Testis (tissue), 2 donors: Measurements from ENCODE around the gene MYO5B.

ENCODE experiments used
- CTCF ChIP-seq, 3 experiments: fragments of 450-650 bp in 2 of 3; fragments of 200-600 bp in 1 of 3; sonication (generic) in 1 of 3; IDR thresholded peaks; one replicate each; pipeline ENCODE4 v1.5.1; 2016 to 2019; ENCODE audit warnings: antibody characterized with exemption in 3 of 3, mild to moderate bottlenecking in 2 of 3, moderate library complexity in 1 of 3
- POLR2A ChIP-seq: fragments of 450-650 bp; IDR thresholded peaks from one replicate; pipeline ENCODE4 v1.6.1; 2017; ENCODE audit warnings: antibody characterized with exemption, mild to moderate bottlenecking, moderate library complexity

- TF ChIP-seq CTCF (IDR thresholded peaks at IDR 0.05) (no peak), POLR2A (no peak)
These were observed 347.4 kb downstream of the MYO5B start for GRCh38 chr18:49847524-49847923.
